ENCODE data around the gene SLC4A7.

The SLC4A7 gene

GRCh38 chr3:27462228-27462627 lies 22.0 kb downstream of the SLC4A7 start:
- Histone ChIP-seq H3K36me3 (ENCODE audit: control insufficient read depth in 2 of 2, insufficient read depth in 1 of 2, low read length in 2 of 2) (no peaks in the 10 kb centered on the region), H3K9me3 (ENCODE audit: control insufficient read depth, insufficient read depth, low read depth, low read length) (no peaks in the 10 kb centered on the region), H3K4me3 (ENCODE audit: low read depth, low read length) (no peak overlapping the region), H3K4me1 (ENCODE audit: control insufficient read depth, insufficient read depth, low read length) (no peaks in the 10 kb centered on the region), H3K27ac (ENCODE audit: extremely low read depth, low read depth, low read length) (no peak overlapping the region)
- POLR2A ChIA-PET, result no interaction called here
- TF ChIP-seq AEBP2 (tag by site-specific recombination; IDR thresholded peaks at IDR 0.05; ENCODE audit: borderline replicate concordance) (no peak), ZNF266 (tag by site-specific recombination; IDR thresholded peaks at IDR 0.05; ENCODE audit: low read depth) (no peak), MZF1 (tag by site-specific recombination; IDR thresholded peaks at IDR 0.05; ENCODE audit: borderline replicate concordance) (no peak), ZNF449 (tag by site-specific recombination; IDR thresholded peaks at IDR 0.05) (no peak), ZNF138 (tag by site-specific recombination; IDR thresholded peaks at IDR 0.05; ENCODE audit: borderline replicate concordance) (no peak), ZNF248 (tag by site-specific recombination; IDR thresholded peaks at IDR 0.05) (no peak), SETDB1 (IDR thresholded peaks at IDR 0.05; ENCODE audit: insufficient read length, low read length) (no peak), ZBTB6 (tag by site-specific recombination; IDR thresholded peaks at IDR 0.05) (no peak), SALL2 (tag by site-specific recombination; IDR thresholded peaks at IDR 0.05; ENCODE audit: borderline replicate concordance) (no peak), ZBTB44 (tag by site-specific recombination; IDR thresholded peaks at IDR 0.05) (no peak), ZNF211 (tag by site-specific recombination; IDR thresholded peaks at IDR 0.05; ENCODE audit: low read depth) (no peak), BCL11B (tag by site-specific recombination; IDR thresholded peaks at IDR 0.05; ENCODE audit: low read depth) (no peak), ZNF473 (tag by site-specific recombination; IDR thresholded peaks at IDR 0.05) (no peak), PRDM10 (tag by site-specific recombination; IDR thresholded peaks at IDR 0.05) (no peak), ZBTB1 (tag by site-specific recombination; IDR thresholded peaks at IDR 0.05) (no peak), ZNF354C (tag by site-specific recombination; IDR thresholded peaks at IDR 0.05; ENCODE audit: borderline replicate concordance, low read depth) (no peak), ZNF768 (tag by site-specific recombination; IDR thresholded peaks at IDR 0.05) (no peak)
- CTCF ChIA-PET, result no interaction called here
